Measurements from ENCODE around the gene AP3S1. TPM values are rescaled to one million over a fixed set of nuclear protein-coding genes. Genes with fewer than 3 reads are reported as not detected.

The AP3S1 gene
- total and polyA plus RNA-seq, 8 donors: 6.4 to 107 (median 57.3) TPM

DNA sequence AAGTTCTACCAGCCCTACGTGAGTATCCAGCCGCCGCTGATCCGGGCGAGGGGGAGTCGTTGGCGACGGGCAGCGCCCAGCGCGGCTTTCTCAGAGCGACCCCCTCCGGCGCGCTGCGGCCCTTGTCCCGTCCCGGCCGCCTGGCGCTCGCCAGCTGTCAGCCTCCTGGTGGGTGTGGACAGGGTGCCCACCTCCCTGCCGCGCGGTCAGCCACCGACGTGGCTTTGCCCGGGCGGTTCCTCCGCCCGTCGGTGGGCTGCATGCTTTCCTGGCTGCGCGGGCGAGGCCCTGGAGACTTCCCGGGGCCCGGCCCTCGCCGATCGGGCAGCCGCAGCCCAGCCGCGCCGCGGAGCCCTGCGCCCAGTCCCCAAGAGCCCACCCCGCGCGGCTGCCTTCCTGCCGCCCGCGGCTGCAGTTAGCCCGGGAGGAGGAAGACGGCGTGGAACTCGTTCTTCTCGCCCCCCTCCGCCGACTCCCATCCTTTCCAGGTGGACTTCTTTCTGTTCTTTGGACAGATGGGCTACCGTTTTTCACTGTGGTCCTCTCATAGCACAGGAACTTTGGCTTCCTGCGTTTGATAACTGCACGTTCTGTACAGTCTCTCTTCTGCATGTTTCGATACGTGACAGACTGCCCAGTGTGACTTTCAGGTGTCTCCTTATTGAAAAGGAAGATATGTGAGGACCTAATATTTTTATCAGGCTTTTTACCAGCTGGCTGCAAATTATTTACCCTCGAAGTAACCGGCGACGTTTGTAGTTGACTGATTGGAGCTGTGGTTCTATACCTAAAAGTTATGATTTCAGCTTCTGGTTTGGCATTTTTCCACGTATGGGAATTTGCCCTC lies 577 bp downstream of the AP3S1 start:
- 0 to 1% (median 0%) methylated on average over 24 to 68 of the region's 68 CpGs for WGBS, 5 donors
- H3K4me1 ChIP-seq: peaks cover 34 to 79% (median 64%) of the 10 kb centered on the region in 4 donors

GRCh38 chr5:115842952-115843351 lies 1.2 kb downstream of the AP3S1 start:
- Histone ChIP-seq H3K36me3 (no peaks in the 10 kb centered on the region), H3K4me1 (peaks cover 34 to 80% (median 61%) of the 10 kb centered on the region in 4 donors), H3K4me3 (peak overlapping the region; percentile 65 to 94 (median 87)), H3K9me3 (no peaks in the 10 kb centered on the region), H3K27me3 (no peaks in the 10 kb centered on the region), H3K27ac (peak overlapping the region in 4 of 5 donors; percentile 88 to 97 (median 94))
- TF ChIP-seq EP300 (IDR thresholded peaks at IDR 0.05) (no peak), POLR2A (IDR thresholded peaks at IDR 0.05) (no peak), POLR2AphosphoS5 (IDR thresholded peaks at IDR 0.05) (no peak)
- TF ChIP-seq, protein P1, sequence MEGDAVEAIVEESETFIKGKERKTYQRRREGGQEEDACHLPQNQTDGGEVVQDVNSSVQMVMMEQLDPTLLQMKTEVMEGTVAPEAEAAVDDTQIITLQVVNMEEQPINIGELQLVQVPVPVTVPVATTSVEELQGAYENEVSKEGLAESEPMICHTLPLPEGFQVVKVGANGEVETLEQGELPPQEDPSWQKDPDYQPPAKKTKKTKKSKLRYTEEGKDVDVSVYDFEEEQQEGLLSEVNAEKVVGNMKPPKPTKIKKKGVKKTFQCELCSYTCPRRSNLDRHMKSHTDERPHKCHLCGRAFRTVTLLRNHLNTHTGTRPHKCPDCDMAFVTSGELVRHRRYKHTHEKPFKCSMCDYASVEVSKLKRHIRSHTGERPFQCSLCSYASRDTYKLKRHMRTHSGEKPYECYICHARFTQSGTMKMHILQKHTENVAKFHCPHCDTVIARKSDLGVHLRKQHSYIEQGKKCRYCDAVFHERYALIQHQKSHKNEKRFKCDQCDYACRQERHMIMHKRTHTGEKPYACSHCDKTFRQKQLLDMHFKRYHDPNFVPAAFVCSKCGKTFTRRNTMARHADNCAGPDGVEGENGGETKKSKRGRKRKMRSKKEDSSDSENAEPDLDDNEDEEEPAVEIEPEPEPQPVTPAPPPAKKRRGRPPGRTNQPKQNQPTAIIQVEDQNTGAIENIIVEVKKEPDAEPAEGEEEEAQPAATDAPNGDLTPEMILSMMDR (IDR thresholded peaks at IDR 0.05): no peak
- DNase-seq: peak in 1 of 2 donors; percentile 29
- intact Hi-C loops (cut with DNase I; ENCODE audit: low total_unique reads): no loop called here
- WGBS, 5 donors: 6 to 12% (median 12%) methylated on average over 3 of the region's 3 CpGs

More for the DNA sequence above, 577 bp downstream of the AP3S1 start:
- Histone ChIP-seq H3K27me3 (no peaks in the 10 kb centered on the region), H3K4me3 (peak overlapping the region; percentile 65 to 94 (median 87)), H3K36me3 (peaks cover 0 to 5% (median 3%) of the 10 kb centered on the region in 4 donors), H3K27ac (peak overlapping the region; percentile 88 to 97 (median 95)), H3K9me3 (no peaks in the 10 kb centered on the region)
- TF ChIP-seq POLR2A (IDR thresholded peaks at IDR 0.05) (no peak), POLR2AphosphoS5 (IDR thresholded peaks at IDR 0.05) (no peak), EP300 (IDR thresholded peaks at IDR 0.05) (no peak)
- TF ChIP-seq, protein P1 (IDR thresholded peaks at IDR 0.05): no peak
- no peak for DNase-seq
- intact Hi-C loops (cut with DNase I; ENCODE audit: low total_unique reads): no loop called here

GRCh38 chr5:115843444-115844130 lies 1.9 kb downstream of the AP3S1 start:
- intact Hi-C loops (cut with DNase I; ENCODE audit: low total_unique reads): no loop called here
- WGBS, 5 donors: 50 to 72% (median 56%) methylated on average over 6 of the region's 6 CpGs
- H3K4me1 ChIP-seq: peaks cover 34 to 78% (median 56%) of the 10 kb centered on the region in 4 donors
- TF ChIP-seq, protein P1 (IDR thresholded peaks at IDR 0.05): no peak
- TF ChIP-seq POLR2AphosphoS5 (IDR thresholded peaks at IDR 0.05) (no peak), EP300 (IDR thresholded peaks at IDR 0.05) (no peak), POLR2A (IDR thresholded peaks at IDR 0.05) (no peak)
- H3K27ac ChIP-seq: no peak overlapping the region
- H3K4me3 ChIP-seq: peak overlapping the region; percentile 65 to 94 (median 87)
- no peak for DNase-seq
- no peaks in the 10 kb centered on the region for H3K9me3 ChIP-seq
- no peaks in the 10 kb centered on the region for H3K36me3 ChIP-seq
- no peaks in the 10 kb centered on the region for H3K27me3 ChIP-seq

GRCh38 chr5:115844321-115844817 lies 2.6 kb downstream of the AP3S1 start:
- Histone ChIP-seq H3K27me3 (no peaks in the 10 kb centered on the region), H3K4me3 (no peak overlapping the region), H3K27ac (no peak overlapping the region), H3K9me3 (no peaks in the 10 kb centered on the region), H3K36me3 (no peaks in the 10 kb centered on the region), H3K4me1 (peaks cover 31 to 78% (median 52%) of the 10 kb centered on the region in 4 donors)
- TF ChIP-seq EP300 (IDR thresholded peaks at IDR 0.05): no peak
- no peak for TF ChIP-seq POLR2A (IDR thresholded peaks at IDR 0.05)
- TF ChIP-seq POLR2AphosphoS5 (IDR thresholded peaks at IDR 0.05): no peak
- TF ChIP-seq, protein P1 (IDR thresholded peaks at IDR 0.05): no peak
- intact Hi-C loops (cut with DNase I; ENCODE audit: low total_unique reads): no loop called here
- WGBS, 5 donors: 51 to 71% (median 63%) methylated on average over 7 of the region's 7 CpGs
- DNase-seq: peak in 1 of 2 donors; percentile 17

Measured in stomach (tissue), 9 donors.